ENCODE data around the gene NAALADL2.

DNA sequence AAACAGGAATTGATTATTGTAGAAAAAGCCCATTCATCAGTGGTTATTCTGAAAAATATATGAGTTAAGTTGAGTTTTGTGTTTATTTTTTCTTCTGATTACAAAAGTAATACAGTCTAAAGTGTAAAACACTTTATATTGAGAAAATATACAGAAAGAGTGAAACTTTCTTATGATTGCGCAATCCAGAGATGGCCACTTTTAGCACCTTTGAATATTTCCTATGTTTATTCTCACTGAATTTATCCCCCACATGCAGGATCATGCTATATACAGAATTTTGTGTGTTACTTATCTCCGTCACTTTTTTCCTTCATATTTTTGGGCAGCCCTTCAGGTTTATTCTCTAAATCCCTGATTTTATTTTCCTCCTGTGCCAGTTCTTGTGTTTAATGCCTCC, 285.2 kb downstream of the NAALADL2 start:
- TF ChIP-seq, protein P1, sequence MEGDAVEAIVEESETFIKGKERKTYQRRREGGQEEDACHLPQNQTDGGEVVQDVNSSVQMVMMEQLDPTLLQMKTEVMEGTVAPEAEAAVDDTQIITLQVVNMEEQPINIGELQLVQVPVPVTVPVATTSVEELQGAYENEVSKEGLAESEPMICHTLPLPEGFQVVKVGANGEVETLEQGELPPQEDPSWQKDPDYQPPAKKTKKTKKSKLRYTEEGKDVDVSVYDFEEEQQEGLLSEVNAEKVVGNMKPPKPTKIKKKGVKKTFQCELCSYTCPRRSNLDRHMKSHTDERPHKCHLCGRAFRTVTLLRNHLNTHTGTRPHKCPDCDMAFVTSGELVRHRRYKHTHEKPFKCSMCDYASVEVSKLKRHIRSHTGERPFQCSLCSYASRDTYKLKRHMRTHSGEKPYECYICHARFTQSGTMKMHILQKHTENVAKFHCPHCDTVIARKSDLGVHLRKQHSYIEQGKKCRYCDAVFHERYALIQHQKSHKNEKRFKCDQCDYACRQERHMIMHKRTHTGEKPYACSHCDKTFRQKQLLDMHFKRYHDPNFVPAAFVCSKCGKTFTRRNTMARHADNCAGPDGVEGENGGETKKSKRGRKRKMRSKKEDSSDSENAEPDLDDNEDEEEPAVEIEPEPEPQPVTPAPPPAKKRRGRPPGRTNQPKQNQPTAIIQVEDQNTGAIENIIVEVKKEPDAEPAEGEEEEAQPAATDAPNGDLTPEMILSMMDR (IDR thresholded peaks at IDR 0.05) = no peak
- TF ChIP-seq POLR2AphosphoS5 (IDR thresholded peaks at IDR 0.05; ENCODE audit: low read depth, low read length) = no peak
